Cardiac fibroblast (primary cell): ENCODE measurements around the gene TBXAS1.

Experiments used
- DNase-seq, 2 donors: peaks; one replicate each; pipeline versions ENCODE4 v3.0.0 to v3.0.0-alpha.2; 2010; ENCODE audit warnings: low read depth in 2 of 2
- H3K4me3 ChIP-seq, 2 donors: replicated peaks in 1 of 2; 1 replicate in 1 of 2; 2 replicates in 1 of 2; pipeline ENCODE4 v1.5.1; 2011; ENCODE audit warnings: low read depth in 2 of 2, low read length in 2 of 2, mild to moderate bottlenecking in 2 of 2, moderate library complexity in 1 of 2
- TF ChIP-seq, protein P1 (sequence below): IDR thresholded peaks from one replicate; pipeline ENCODE4 v1.5.1; 2011; ENCODE audit warnings: low read depth, mild to moderate bottlenecking, low read length, inconsistent platforms

Gene TBXAS1

DNA sequence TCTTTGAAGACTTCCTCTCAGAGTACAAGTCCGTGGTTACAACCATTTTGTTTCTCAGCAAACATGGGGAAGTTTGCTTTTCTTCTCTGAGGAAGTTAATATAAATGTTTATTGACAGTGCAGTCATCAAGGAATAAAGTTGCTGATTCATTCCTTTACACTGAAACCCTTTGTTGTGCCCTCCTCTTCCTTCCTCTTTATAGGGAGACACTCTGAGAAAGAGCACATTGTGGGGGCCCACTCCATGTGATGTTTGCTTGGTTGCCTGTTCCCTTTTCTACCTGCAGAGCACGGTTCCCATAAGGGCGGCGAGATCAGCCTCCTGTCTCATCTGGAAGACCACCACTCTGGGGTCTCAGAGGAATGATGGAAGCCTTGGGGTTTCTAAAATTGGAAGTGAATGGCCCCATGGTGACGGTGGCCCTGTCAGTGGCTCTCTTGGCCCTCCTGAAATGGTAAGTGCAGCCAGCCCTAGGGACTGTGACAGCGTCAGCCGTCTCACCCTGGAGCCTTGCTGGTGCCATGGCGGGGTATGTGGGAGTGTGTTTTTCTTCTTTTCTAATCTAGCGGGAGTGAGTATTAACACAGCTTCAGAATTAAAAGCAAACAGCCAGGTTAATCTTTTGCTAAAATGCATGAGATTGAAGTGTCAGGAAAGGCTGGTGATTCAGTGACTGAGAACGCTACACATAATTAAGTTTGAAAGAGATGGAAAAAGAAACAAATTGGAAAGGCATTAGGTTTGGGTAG, at the start of gene TBXAS1:
Gene TBXAS1, plus strand, starts transcription at position 240 of the 750 bp plus-strand sequence. Its CDS starts 127 bp downstream, at position 367.
- DNase-seq: no peak

DNA sequence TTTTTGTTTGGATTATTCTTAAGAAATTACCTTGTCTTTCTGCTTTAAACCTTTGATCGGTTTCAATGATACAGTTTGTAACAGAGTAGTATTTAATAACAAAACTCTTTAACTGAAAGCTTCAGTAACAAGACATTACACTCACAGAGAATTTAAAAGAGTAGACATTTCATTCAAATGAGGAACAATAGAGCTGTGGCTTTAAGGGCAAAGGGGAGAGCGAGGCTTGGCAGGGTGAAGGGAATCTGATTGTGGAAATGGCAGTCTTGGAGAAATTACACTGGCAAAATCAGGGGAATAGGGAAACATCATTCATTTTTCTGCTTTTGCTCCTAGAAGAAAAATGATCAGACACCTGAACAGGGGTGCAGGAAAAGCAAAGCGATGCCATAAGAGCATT, 46.1 kb upstream of the TBXAS1 start:
- no peak overlapping the region for H3K4me3 ChIP-seq
- TF ChIP-seq, protein P1, sequence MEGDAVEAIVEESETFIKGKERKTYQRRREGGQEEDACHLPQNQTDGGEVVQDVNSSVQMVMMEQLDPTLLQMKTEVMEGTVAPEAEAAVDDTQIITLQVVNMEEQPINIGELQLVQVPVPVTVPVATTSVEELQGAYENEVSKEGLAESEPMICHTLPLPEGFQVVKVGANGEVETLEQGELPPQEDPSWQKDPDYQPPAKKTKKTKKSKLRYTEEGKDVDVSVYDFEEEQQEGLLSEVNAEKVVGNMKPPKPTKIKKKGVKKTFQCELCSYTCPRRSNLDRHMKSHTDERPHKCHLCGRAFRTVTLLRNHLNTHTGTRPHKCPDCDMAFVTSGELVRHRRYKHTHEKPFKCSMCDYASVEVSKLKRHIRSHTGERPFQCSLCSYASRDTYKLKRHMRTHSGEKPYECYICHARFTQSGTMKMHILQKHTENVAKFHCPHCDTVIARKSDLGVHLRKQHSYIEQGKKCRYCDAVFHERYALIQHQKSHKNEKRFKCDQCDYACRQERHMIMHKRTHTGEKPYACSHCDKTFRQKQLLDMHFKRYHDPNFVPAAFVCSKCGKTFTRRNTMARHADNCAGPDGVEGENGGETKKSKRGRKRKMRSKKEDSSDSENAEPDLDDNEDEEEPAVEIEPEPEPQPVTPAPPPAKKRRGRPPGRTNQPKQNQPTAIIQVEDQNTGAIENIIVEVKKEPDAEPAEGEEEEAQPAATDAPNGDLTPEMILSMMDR: no peak
- peak in 1 of 2 donors; percentile 45 for DNase-seq

More for the DNA sequence above, at the start of gene TBXAS1:
- H3K4me3 ChIP-seq: no peak within 1 kb of the TSS
- TF ChIP-seq, protein P1: no peak

DNA sequence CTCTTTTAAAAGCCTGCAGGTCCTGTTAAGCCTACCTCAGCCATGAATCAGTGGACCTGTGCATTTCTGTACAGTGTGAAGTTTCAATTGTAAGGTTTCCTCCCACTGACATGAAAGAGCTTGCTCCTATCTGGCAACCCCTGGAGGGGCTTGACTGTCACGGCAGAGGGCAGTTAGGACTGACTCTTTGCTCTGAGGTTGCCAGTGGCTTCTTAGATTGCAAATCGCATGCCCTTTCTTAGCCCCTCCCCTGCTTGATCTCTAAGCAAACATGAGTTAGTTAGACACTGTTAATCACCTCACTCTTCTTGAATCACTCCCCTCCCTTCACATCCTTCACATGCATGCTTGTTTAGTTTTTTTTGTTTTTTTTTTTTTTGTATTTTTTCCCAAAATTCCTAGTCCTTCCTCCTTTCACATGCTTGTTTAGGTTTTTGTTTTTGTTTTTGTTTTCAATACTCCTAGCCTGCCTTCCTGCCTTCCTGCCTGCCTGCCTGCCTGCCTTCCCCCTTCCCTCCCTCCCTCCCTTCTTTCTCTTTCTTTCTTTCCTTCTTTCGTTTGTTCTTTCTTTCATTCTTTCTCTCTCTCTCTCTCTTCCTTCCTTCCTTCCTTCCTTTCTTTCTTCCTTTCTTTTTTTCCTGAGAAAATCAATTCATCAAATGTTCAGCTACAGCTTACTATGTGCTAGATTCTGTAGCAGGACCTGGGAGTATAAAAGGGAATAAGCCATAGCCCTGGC, 45.2 kb upstream of the TBXAS1 start:
- no peak for DNase-seq
- H3K4me3 ChIP-seq: no peak overlapping the region
- TF ChIP-seq, protein P1: no peak

DNA sequence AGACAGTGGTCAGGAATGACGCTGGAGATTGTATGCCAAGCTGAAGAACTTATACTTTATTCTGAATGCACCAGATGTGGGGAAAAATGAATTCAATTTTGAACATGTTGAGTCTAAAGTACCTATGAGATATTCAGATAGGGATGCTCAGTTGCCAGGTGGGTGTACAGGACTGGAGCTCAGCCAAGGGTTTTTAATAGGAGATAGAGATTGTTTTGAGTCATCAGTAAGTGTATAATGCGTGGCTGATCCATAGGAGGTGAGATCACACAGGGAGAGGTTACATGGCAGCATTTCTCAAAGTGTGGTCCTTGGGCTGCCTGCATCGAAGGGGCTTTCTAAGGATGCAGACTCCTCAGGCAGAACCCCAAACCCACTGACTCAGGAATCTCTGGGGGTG, 44.4 kb upstream of the TBXAS1 start:
- H3K4me3 ChIP-seq: no peak overlapping the region
- DNase-seq: no peak
- TF ChIP-seq, protein P1: no peak

DNA sequence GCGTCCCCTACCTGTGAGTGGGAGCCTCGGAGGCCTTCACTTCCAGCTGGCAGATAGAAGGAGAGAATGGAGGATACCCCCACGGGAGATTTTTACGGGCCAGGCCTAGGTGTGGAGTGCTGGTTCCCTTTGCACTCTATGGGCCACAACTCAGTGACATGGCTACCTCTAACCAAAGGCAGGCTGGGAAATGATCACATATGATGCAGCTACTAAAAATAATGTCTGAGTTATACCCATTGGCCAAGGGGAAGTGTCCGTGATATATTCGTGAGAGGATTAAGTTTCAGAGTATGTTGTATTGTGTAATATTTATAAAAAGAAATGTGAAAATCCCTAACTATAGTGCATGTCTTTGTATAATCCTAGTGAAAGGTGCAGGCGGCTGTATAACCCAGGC, 37.7 kb upstream of the TBXAS1 start:
- DNase-seq: no peak
- H3K4me3 ChIP-seq: no peak overlapping the region
- TF ChIP-seq, protein P1: no peak

DNA sequence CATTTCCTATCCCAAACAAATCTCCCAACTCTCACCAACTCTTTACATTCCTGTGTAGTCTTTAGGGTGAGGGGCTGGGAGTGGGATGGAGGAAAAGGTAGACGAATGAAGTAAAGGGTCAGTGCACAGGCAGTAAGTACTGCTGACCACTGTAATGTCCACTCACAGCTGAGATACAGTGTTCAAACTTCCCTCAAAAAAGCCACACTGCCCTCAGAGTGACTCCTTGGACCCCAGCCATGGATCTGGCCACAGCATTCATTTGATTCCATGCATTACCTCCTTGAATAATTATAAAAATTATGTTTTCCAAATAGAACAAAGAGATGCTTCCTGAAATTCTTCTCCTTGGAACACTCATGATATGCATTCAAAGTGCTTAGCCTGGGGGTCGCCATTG, 31.5 kb upstream of the TBXAS1 start:
- no peak overlapping the region for H3K4me3 ChIP-seq
- no peak for DNase-seq
- TF ChIP-seq, protein P1: no peak
